ENCODE measurements around the gene RPS6KA3. TPM values are rescaled to one million over a fixed set of nuclear protein-coding genes. Genes with fewer than 3 reads are reported as not detected.

RPS6KA3 gene
- total RNA-seq, 1 donor from 2014 or later: 40.5 TPM

GRCh38 chrX:20309806-20310205 lies 43.1 kb upstream of the RPS6KA3 start:
- peaks cover 34% of the 10 kb centered on the region for H3K4me1 Mint-ChIP-seq
- DNase-seq: no peak
- ATAC-seq (ENCODE audit: low read depth): no peak
- ChIA-PET CTCF (no interaction called here), POLR2A (no interaction called here)
- H3K9me3 Mint-ChIP-seq: no peaks in the 10 kb centered on the region
- H3K36me3 Mint-ChIP-seq (ENCODE audit: low read depth): no peaks in the 10 kb centered on the region
- no peak for TF ChIP-seq CTCF (IDR thresholded peaks at IDR 0.05)
- no peak overlapping the region for H3K4me3 Mint-ChIP-seq
- no peaks in the 10 kb centered on the region for H3K27me3 Mint-ChIP-seq
- intact Hi-C loops (cut with micrococcal nuclease): no loop called here
- no peak overlapping the region for H3K27ac Mint-ChIP-seq

- intact Hi-C loops (cut with micrococcal nuclease): no loop called here
- Mint-ChIP-seq H3K27me3 (no peaks in the 10 kb centered on the region), H3K36me3 (ENCODE audit: low read depth) (no peaks in the 10 kb centered on the region), H3K4me3 (no peak overlapping the region), H3K27ac (no peak overlapping the region), H3K4me1 (peaks cover 8% of the 10 kb centered on the region), H3K9me3 (no peaks in the 10 kb centered on the region)
- ATAC-seq (ENCODE audit: low read depth) (no peak), DNase-seq (no peak)
- ChIA-PET POLR2A (no interaction called here), CTCF (no interaction called here)
- TF ChIP-seq CTCF (IDR thresholded peaks at IDR 0.05): no peak
Measured at GRCh38 chrX:20306668-20307067, 40.0 kb upstream of the RPS6KA3 start.

- Mint-ChIP-seq H3K36me3 (ENCODE audit: low read depth) (no peaks in the 10 kb centered on the region), H3K4me3 (no peak overlapping the region), H3K9me3 (no peaks in the 10 kb centered on the region), H3K4me1 (no peaks in the 10 kb centered on the region), H3K27ac (no peak overlapping the region), H3K27me3 (peaks cover 5% of the 10 kb centered on the region)
- ATAC-seq (ENCODE audit: low read depth) (no peak), DNase-seq (no peak)
- CTCF ChIA-PET: no interaction called here
- POLR2A ChIA-PET: no interaction called here
- intact Hi-C loops (cut with micrococcal nuclease): no loop called here
- TF ChIP-seq CTCF (IDR thresholded peaks at IDR 0.05): no peak
Measured at GRCh38 chrX:20300822-20301221, 34.1 kb upstream of the RPS6KA3 start.

GRCh38 chrX:20294957-20295356 lies 28.2 kb upstream of the RPS6KA3 start:
- no peak overlapping the region for H3K27ac Mint-ChIP-seq
- POLR2A ChIA-PET: no interaction called here
- CTCF ChIA-PET: no interaction called here
- no peaks in the 10 kb centered on the region for H3K9me3 Mint-ChIP-seq
- no peak overlapping the region for H3K4me3 Mint-ChIP-seq
- no peaks in the 10 kb centered on the region for H3K36me3 Mint-ChIP-seq (ENCODE audit: low read depth)
- no peaks in the 10 kb centered on the region for H3K4me1 Mint-ChIP-seq
- ATAC-seq (ENCODE audit: low read depth) (no peak), DNase-seq (no peak)
- peaks cover 5% of the 10 kb centered on the region for H3K27me3 Mint-ChIP-seq
- intact Hi-C loops (cut with micrococcal nuclease): no loop called here
- TF ChIP-seq CTCF (IDR thresholded peaks at IDR 0.05): no peak

GRCh38 chrX:20294284-20294683 lies 27.6 kb upstream of the RPS6KA3 start:
- Mint-ChIP-seq H3K4me1 (no peaks in the 10 kb centered on the region), H3K27ac (no peak overlapping the region), H3K27me3 (peaks cover 5% of the 10 kb centered on the region), H3K4me3 (no peak overlapping the region), H3K36me3 (ENCODE audit: low read depth) (no peaks in the 10 kb centered on the region), H3K9me3 (no peaks in the 10 kb centered on the region)
- TF ChIP-seq CTCF (IDR thresholded peaks at IDR 0.05): no peak
- DNase-seq (no peak), ATAC-seq (ENCODE audit: low read depth) (no peak)
- ChIA-PET CTCF (no interaction called here), POLR2A (no interaction called here)
- intact Hi-C loops (cut with micrococcal nuclease): no loop called here

Measured in activated B cell treated with CpG ODN at 0.5 μM for 24 hours (primary cell).